Ovary (tissue), 9 donors: ENCODE results near the gene TOR1AIP2. TPM values are rescaled to one million over a fixed set of nuclear protein-coding genes. Genes with fewer than 3 reads are reported as not detected.

Source experiments
- DNase-seq, 5 donors: peaks; one replicate each; pipeline ENCODE4 v3.0.0-alpha.2; 2019 to 2020
- H3K27ac ChIP-seq, 2 donors: fragments of 200-600 bp; one replicate each; pipeline versions ENCODE4 v1.5.1 to v1.8.0; 2019 to 2022
- H3K27me3 ChIP-seq: fragments of 200-600 bp; one replicate; pipeline ENCODE4 v1.8.0; 2022
- H3K36me3 ChIP-seq: fragments of 200-600 bp; sonication (generic); one replicate; pipeline ENCODE4 v1.5.1; 2019
- H3K4me1 ChIP-seq: one replicate; pipeline ENCODE4 v1.8.1; 2013; ENCODE audit warnings: mild to moderate bottlenecking, moderate library complexity; ENCODE audit not compliant: insufficient read depth
- H3K4me3 ChIP-seq: fragments of 200-600 bp; sonication (generic); one replicate; pipeline ENCODE4 v1.5.1; 2017
- H3K9me3 ChIP-seq, 2 donors: fragments of 200-600 bp in 1 of 2; sonication (generic) in 1 of 2; one replicate each; pipeline versions ENCODE4 v1.5.1 to v1.8.1; 2013 to 2019; ENCODE audit warnings: mild to moderate bottlenecking in 1 of 2, moderate library complexity in 1 of 2
- CTCF ChIP-seq, 3 donors: fragments of 450-650 bp in 2 of 3; fragments of 200-600 bp in 1 of 3; IDR thresholded peaks; one replicate each; pipeline versions ENCODE4 v1.5.1 to v1.8.0; 2016 to 2022; ENCODE audit warnings: antibody characterized with exemption in 3 of 3, mild to moderate bottlenecking in 1 of 3
- EP300 ChIP-seq: sonication (generic); formaldehyde crosslinking; IDR thresholded peaks from one replicate; pipeline ENCODE4 v1.6.1; 2017; ENCODE audit warnings: antibody characterized with exemption
- POLR2A ChIP-seq: fragments of 450-650 bp; IDR thresholded peaks from one replicate; pipeline ENCODE4 v1.6.1; 2017; ENCODE audit warnings: antibody characterized with exemption, mild to moderate bottlenecking, moderate library complexity
- WGBS, 3 donors: extraction: QIAGEN DNeasy Blood & Tissue Kit in 1 of 3; methylation state at CpG; one replicate each; pipeline versions ENCODE4 v1.1.5 to v1.1.7; 2013 to 2017; 5-methylcytosine and 5-hydroxymethylcytosine counted together
- intact Hi-C, 4 donors: fragments of 100-400 bp; cut with DNase I; formaldehyde crosslinking; loops; one replicate each; pipeline versions ENCODE4 v1.11.0 to v1.15.1; 2022 to 2023
- polyA plus RNA-seq, 2 donors: library from polyadenylated mRNA; stranded (reverse); fragments of 200-250 nt in 1 of 2; fragments of 350-450 nt in 1 of 2; fragmentation: Illumina TruSeq in 1 of 2; extraction: RNeasy Lipid Tissue Mini Kit (QIAGEN cat#74804) in 1 of 2; gene quantifications; one replicate each; pipeline ENCODE4 v1.2.3, GENCODE V29; 2013 to 2014
- total RNA-seq, 7 donors: library from RNA; depleted of rRNA in 2 of 7; stranded (reverse); fragments of >200 nt in 2 of 7; fragmentation: NEBNext Ultra II Directional in 3 of 7; extraction: Animal tissue kit (Norgen Biotek cat#: 25700) in 3 of 7; gene quantifications; one replicate each; pipeline versions ENCODE4 v1.1.0 to v1.2.4, GENCODE V29; 2016 to 2023
- donor health status: DM: no; HTN: no; CAD: no; lungs with moderate emphysema.
- donor health status: DM: no; HTN: no; CAD: no.
- donor health status: Bipolar disorder and iron deficiency.
- donor health status: DM: yes; HTN: yes; CAD: no.
- donor health status: DM: no; HTN: no; CAD: no.
- donor health status: DM: yes; HTN: yes; CAD: no.

The TOR1AIP2 gene
- total and polyA plus RNA-seq, 9 donors = 9.7 to 89.7 (median 70.4) TPM

GRCh38 chr1:179810367-179810715 lies 67.3 kb downstream of the TOR1AIP2 start:
- no peak for DNase-seq

GRCh38 chr1:179809506-179810366 lies 67.9 kb downstream of the TOR1AIP2 start:
- no peak overlapping the region for H3K27ac ChIP-seq
- intact Hi-C loops = loop anchor here in 3 of 4 donors (2.0 to 5.0 kb wide), 2 partner anchors 102 to 103 kb away; no protein-coding TSS in a partner anchor
- WGBS, 3 donors = 41 to 46% (median 43%) methylated on average over 14 of the region's 14 CpGs
- peak; percentile 43 to 73 (median 61) for DNase-seq
- H3K9me3 ChIP-seq = no peaks in the 10 kb centered on the region
- no peaks in the 10 kb centered on the region for H3K36me3 ChIP-seq
- H3K27me3 ChIP-seq = no peaks in the 10 kb centered on the region
- no peak overlapping the region for H3K4me3 ChIP-seq
- H3K4me1 ChIP-seq = peaks cover 8% of the 10 kb centered on the region
- TF ChIP-seq EP300 = no peak
- TF ChIP-seq CTCF (IDR thresholded peaks at IDR 0.05) = peak; percentile 78 to 82 (median 79)
- TF ChIP-seq POLR2A = no peak

More at GRCh38 chr1:179810367-179810715, 67.3 kb downstream of the TOR1AIP2 start:
- 80 to 86% (median 80%) methylated on average over 7 of the region's 7 CpGs for WGBS, 3 donors
- Histone ChIP-seq H3K9me3 (no peaks in the 10 kb centered on the region), H3K4me3 (no peak overlapping the region), H3K4me1 (peaks cover 9% of the 10 kb centered on the region), H3K27me3 (no peaks in the 10 kb centered on the region), H3K27ac (no peak overlapping the region), H3K36me3 (no peaks in the 10 kb centered on the region)
- TF ChIP-seq EP300 = no peak
- no peak for TF ChIP-seq POLR2A
- TF ChIP-seq CTCF (IDR thresholded peaks at IDR 0.05) = no peak
- intact Hi-C loops = loop anchor here in 2 of 4 donors (2.0 to 5.0 kb wide), 2 partner anchors 103 to 104 kb away; no protein-coding TSS in a partner anchor

GRCh38 chr1:179808503-179808902 lies 69.1 kb downstream of the TOR1AIP2 start:
- intact Hi-C loops = loop anchor here in 1 of 4 donors (5.0 kb wide), 1 partner anchor 101 kb away; no protein-coding TSS in a partner anchor
- Histone ChIP-seq H3K27ac (no peak overlapping the region), H3K4me1 (peaks cover 8% of the 10 kb centered on the region), H3K36me3 (no peaks in the 10 kb centered on the region), H3K9me3 (no peaks in the 10 kb centered on the region), H3K4me3 (no peak overlapping the region), H3K27me3 (no peaks in the 10 kb centered on the region)
- 93 to 96% (median 95%) methylated on average over 1 of the region's 1 CpG for WGBS, 3 donors
- no peak for DNase-seq
- TF ChIP-seq CTCF (IDR thresholded peaks at IDR 0.05) (no peak), POLR2A (no peak), EP300 (no peak)

- H3K4me1 ChIP-seq = peaks cover 7% of the 10 kb centered on the region
- intact Hi-C loops = loop anchor here in 1 of 4 donors (5.0 kb wide), 1 partner anchor 101 kb away; no protein-coding TSS in a partner anchor
- no peak overlapping the region for H3K27ac ChIP-seq
- 69 to 84% (median 71%) methylated on average over 11 of the region's 11 CpGs for WGBS, 3 donors
- H3K36me3 ChIP-seq = no peaks in the 10 kb centered on the region
- no peak overlapping the region for H3K4me3 ChIP-seq
- DNase-seq = no peak
- TF ChIP-seq CTCF (IDR thresholded peaks at IDR 0.05) = no peak
- TF ChIP-seq EP300 = no peak
- H3K9me3 ChIP-seq = no peaks in the 10 kb centered on the region
- H3K27me3 ChIP-seq = no peaks in the 10 kb centered on the region
Measured at GRCh38 chr1:179807691-179808485, 69.7 kb downstream of the TOR1AIP2 start.
